Measurements from ENCODE around the gene VSTM4.

The VSTM4 gene

GRCh38 chr10:48968036-48968435 is 147.3 kb downstream of the VSTM4 start:
- Mint-ChIP-seq H3K27ac (no peak overlapping the region), H3K27me3 (no peaks in the 10 kb centered on the region), H3K36me3 (ENCODE audit: low read depth) (no peaks in the 10 kb centered on the region), H3K4me1 (ENCODE audit: low read depth) (no peaks in the 10 kb centered on the region), H3K4me3 (no peak overlapping the region), H3K9me3 (no peaks in the 10 kb centered on the region)

- Mint-ChIP-seq H3K36me3 (ENCODE audit: low read depth) (no peaks in the 10 kb centered on the region), H3K27ac (no peak overlapping the region), H3K27me3 (no peaks in the 10 kb centered on the region), H3K4me1 (ENCODE audit: low read depth) (no peaks in the 10 kb centered on the region), H3K4me3 (no peak overlapping the region), H3K9me3 (no peaks in the 10 kb centered on the region)
These were observed 149.9 kb downstream of the VSTM4 start for GRCh38 chr10:48965460-48965859.
